ENCODE data around the gene KRT81.

DNA sequence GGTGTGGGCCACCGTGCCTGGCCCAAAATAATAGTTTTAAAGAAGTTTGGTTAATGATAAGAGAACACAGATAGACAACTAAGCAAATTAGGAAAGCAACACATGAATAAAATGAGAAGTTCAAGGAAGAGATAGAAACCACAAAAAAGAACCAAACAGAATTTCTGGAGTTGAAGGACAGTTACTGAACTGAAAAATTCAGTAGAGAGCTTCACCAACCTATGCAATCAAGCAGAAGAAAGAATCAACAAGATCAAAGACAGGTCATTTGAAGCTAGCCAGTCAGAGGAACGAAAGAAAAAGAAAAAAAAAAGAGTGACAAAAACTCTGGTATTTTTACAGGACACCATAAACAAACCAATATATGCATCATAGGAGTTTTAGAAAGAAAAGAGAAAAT is 45.3 kb upstream of the KRT81 start:
- TF ChIP-seq, protein P1, sequence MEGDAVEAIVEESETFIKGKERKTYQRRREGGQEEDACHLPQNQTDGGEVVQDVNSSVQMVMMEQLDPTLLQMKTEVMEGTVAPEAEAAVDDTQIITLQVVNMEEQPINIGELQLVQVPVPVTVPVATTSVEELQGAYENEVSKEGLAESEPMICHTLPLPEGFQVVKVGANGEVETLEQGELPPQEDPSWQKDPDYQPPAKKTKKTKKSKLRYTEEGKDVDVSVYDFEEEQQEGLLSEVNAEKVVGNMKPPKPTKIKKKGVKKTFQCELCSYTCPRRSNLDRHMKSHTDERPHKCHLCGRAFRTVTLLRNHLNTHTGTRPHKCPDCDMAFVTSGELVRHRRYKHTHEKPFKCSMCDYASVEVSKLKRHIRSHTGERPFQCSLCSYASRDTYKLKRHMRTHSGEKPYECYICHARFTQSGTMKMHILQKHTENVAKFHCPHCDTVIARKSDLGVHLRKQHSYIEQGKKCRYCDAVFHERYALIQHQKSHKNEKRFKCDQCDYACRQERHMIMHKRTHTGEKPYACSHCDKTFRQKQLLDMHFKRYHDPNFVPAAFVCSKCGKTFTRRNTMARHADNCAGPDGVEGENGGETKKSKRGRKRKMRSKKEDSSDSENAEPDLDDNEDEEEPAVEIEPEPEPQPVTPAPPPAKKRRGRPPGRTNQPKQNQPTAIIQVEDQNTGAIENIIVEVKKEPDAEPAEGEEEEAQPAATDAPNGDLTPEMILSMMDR (conservative IDR thresholded peaks at IDR 0.05 in 1 of 2, IDR thresholded peaks at IDR 0.05 in 1 of 2; ENCODE audit: low read depth in 1 of 2, low read length in 2 of 2), result no peak
- TF ChIP-seq EZH2 (IDR thresholded peaks at IDR 0.05; ENCODE audit: low read length, missing control alignments), result no peak
